H9 (cell line): ENCODE measurements around the gene ZNF25. TPM values are rescaled to one million over a fixed set of nuclear protein-coding genes. Genes with fewer than 3 reads are reported as not detected.
"Not testable (repeated sequence)": the region's sequence is repeated elsewhere in the genome, so short reads cannot be mapped to it uniquely, and the experiment has no call there.

Experiments used
- DNase-seq: peaks from one replicate; pipeline ENCODE4 v3.0.0-alpha.2; 2017
- H2AFZ ChIP-seq: one replicate; pipeline ENCODE4 v1.6.1; 2013; ENCODE audit warnings: mild to moderate bottlenecking, low read length, control low read depth, moderate library complexity
- H2AK5ac ChIP-seq: 2 replicates; pipeline ENCODE4 v1.6.1; 2013; ENCODE audit warnings: low read length, control low read depth, mixed read lengths; ENCODE audit not compliant: insufficient read length
- H2BK120ac ChIP-seq: one replicate; pipeline ENCODE4 v1.6.1; 2013; ENCODE audit warnings: low read depth, mild to moderate bottlenecking, low read length, control low read depth, inconsistent platforms; ENCODE audit not compliant: poor library complexity, severe bottlenecking
- H2BK12ac ChIP-seq: 2 replicates; pipeline ENCODE4 v1.6.1; 2013; ENCODE audit warnings: low read length, control low read depth, mixed read lengths, low read depth; ENCODE audit not compliant: insufficient read length
- H2BK15ac ChIP-seq: 2 replicates; pipeline ENCODE4 v1.6.1; 2013; ENCODE audit warnings: low read depth, low read length, control low read depth
- H2BK20ac ChIP-seq: one replicate; pipeline ENCODE4 v1.6.1; 2013; ENCODE audit warnings: low read depth, mild to moderate bottlenecking, low read length, control low read depth, inconsistent platforms; ENCODE audit not compliant: poor library complexity, severe bottlenecking
- H2BK5ac ChIP-seq: 2 replicates; pipeline ENCODE4 v1.6.1; 2013; ENCODE audit warnings: low read length, control low read depth, mixed read lengths; ENCODE audit not compliant: insufficient read length
- H3K14ac ChIP-seq: 2 replicates; pipeline ENCODE4 v1.6.1; 2013; ENCODE audit warnings: low read length, control low read depth; ENCODE audit not compliant: insufficient read depth
- H3K18ac ChIP-seq: 2 replicates; pipeline ENCODE4 v1.6.1; 2013; ENCODE audit warnings: low read depth, mild to moderate bottlenecking, mixed read lengths, low read length, control low read depth; ENCODE audit not compliant: insufficient read length
- H3K23ac ChIP-seq: 2 replicates; pipeline ENCODE4 v1.6.1; 2013; ENCODE audit warnings: low read length, control low read depth, mixed read lengths, low read depth; ENCODE audit not compliant: insufficient read length
- H3K23me2 ChIP-seq: 2 replicates; pipeline ENCODE4 v1.6.1; 2013; ENCODE audit warnings: low read depth, mild to moderate bottlenecking, mixed read lengths, low read length, control low read depth; ENCODE audit not compliant: insufficient read length, poor library complexity, severe bottlenecking
- H3K27ac ChIP-seq: 2 replicates; pipeline ENCODE4 v1.5.1; 2013; ENCODE audit warnings: low read length, control low read depth, mixed read lengths, low read depth; ENCODE audit not compliant: insufficient read length
- H3K27me3 ChIP-seq: 2 replicates; pipeline ENCODE4 v1.6.1; 2013; ENCODE audit warnings: low read length, control low read depth, inconsistent platforms; ENCODE audit not compliant: insufficient read depth
- H3K4ac ChIP-seq: 2 replicates; pipeline ENCODE4 v1.6.1; 2013; ENCODE audit warnings: low read depth, mild to moderate bottlenecking, control low read depth, inconsistent platforms, low read length, moderate library complexity
- H3K4me1 ChIP-seq: 2 replicates; pipeline ENCODE4 v1.6.1; 2013; ENCODE audit warnings: low read length, control low read depth, inconsistent platforms; ENCODE audit not compliant: insufficient read depth
- H3K4me2 ChIP-seq: 2 replicates; pipeline ENCODE4 v1.6.1; 2013; ENCODE audit warnings: low read length, control low read depth, mixed read lengths; ENCODE audit not compliant: insufficient read length, insufficient read depth
- H3K56ac ChIP-seq: 2 replicates; pipeline ENCODE4 v1.6.1; 2013; ENCODE audit warnings: low read depth, mild to moderate bottlenecking, mixed read lengths, low read length, control low read depth; ENCODE audit not compliant: insufficient read length
- H3K79me1 ChIP-seq: 2 replicates; pipeline ENCODE4 v1.6.1; 2013; ENCODE audit warnings: low read depth, mild to moderate bottlenecking, moderate library complexity, low read length, control low read depth, inconsistent platforms; ENCODE audit not compliant: insufficient read depth, poor library complexity, severe bottlenecking
- H3K79me2 ChIP-seq: 2 replicates; pipeline ENCODE4 v1.6.1; 2013; ENCODE audit warnings: low read length, control low read depth, inconsistent platforms; ENCODE audit not compliant: insufficient read depth
- H3K9ac ChIP-seq: 2 replicates; pipeline ENCODE4 v1.6.1; 2013; ENCODE audit warnings: low read length, control low read depth, mixed read lengths; ENCODE audit not compliant: insufficient read length; ENCODE audit errors: extremely low read depth
- H3K9me3 ChIP-seq: one replicate; pipeline ENCODE4 v1.6.1; 2013; ENCODE audit warnings: low read depth, low read length, inconsistent platforms; ENCODE audit not compliant: control insufficient read depth
- H3T11ph ChIP-seq: one replicate; pipeline ENCODE4 v1.6.1; 2013; ENCODE audit warnings: mild to moderate bottlenecking, low read length, control low read depth, inconsistent platforms
- H4K20me1 ChIP-seq: one replicate; pipeline ENCODE4 v1.6.1; 2013; ENCODE audit not compliant: control insufficient read depth, insufficient read length, insufficient read depth
- H4K5ac ChIP-seq: 2 replicates; pipeline ENCODE4 v1.6.1; 2013; ENCODE audit warnings: low read depth, mild to moderate bottlenecking, mixed read lengths, low read length, control low read depth; ENCODE audit not compliant: insufficient read length
- H4K8ac ChIP-seq: replicated peaks from 2 replicates; pipeline ENCODE4 v1.6.1; 2013; ENCODE audit warnings: low read length, control low read depth, mixed read lengths, low read depth; ENCODE audit not compliant: insufficient read length
- H4K91ac ChIP-seq: 2 replicates; pipeline ENCODE4 v1.6.1; 2013; ENCODE audit warnings: low read depth, mild to moderate bottlenecking, moderate library complexity, mixed read lengths, low read length, control low read depth; ENCODE audit not compliant: insufficient read length
- H3K27ac Mint-ChIP-seq, 3 experiments: 2 replicates in 2 of 3; 3 replicates in 1 of 3; pipeline ENCODE4 v1.8.0; 2020 to 2021; ENCODE audit warnings: mixed read lengths in 3 of 3, mild to moderate bottlenecking in 1 of 3, moderate library complexity in 1 of 3
- H3K27me3 Mint-ChIP-seq: 2 replicates; pipeline ENCODE4 v1.8.0; 2021; ENCODE audit warnings: low read depth, mild to moderate bottlenecking, moderate library complexity, mixed read lengths
- H3K36me3 Mint-ChIP-seq, 3 experiments: 2 replicates in 2 of 3; 3 replicates in 1 of 3; pipeline ENCODE4 v1.8.0; 2020 to 2021; ENCODE audit warnings: low read depth in 3 of 3, mixed read lengths in 3 of 3; ENCODE audit not compliant: insufficient read depth in 1 of 3
- H3K4me1 Mint-ChIP-seq, 2 experiments: 2 replicates each; pipeline ENCODE4 v1.8.0; 2020; ENCODE audit warnings: mixed read lengths in 2 of 2
- H3K4me3 Mint-ChIP-seq, 2 experiments: 2 replicates in 1 of 2; 3 replicates in 1 of 2; pipeline ENCODE4 v1.8.0; 2020 to 2021; ENCODE audit warnings: mild to moderate bottlenecking in 2 of 2, mixed read lengths in 2 of 2, moderate library complexity in 1 of 2
- H3K9me3 Mint-ChIP-seq, 2 experiments: 2 replicates in 1 of 2; 3 replicates in 1 of 2; pipeline ENCODE4 v1.8.0; 2020; ENCODE audit warnings: mild to moderate bottlenecking in 2 of 2, mixed read lengths in 2 of 2, moderate library complexity in 1 of 2
- WGBS: extraction: QIAGEN DNeasy Blood & Tissue Kit; methylation state at CpG from one replicate; pipeline ENCODE4 v1.1.7; 2013; ENCODE audit warnings: missing lambda C conversion rate, low lambda C conversion rate, mixed read lengths; ENCODE audit not compliant: insufficient read length; ENCODE audit errors: extremely low coverage; 5-methylcytosine and 5-hydroxymethylcytosine counted together
- total RNA-seq: library from RNA; stranded (reverse); gene quantifications from 2 replicates; pipeline ENCODE4 v1.2.1, GENCODE V29; 2021
- TF ChIP-seq, protein P1 (sequence below): fragments of 200-600 bp; sonication (generic); conservative IDR thresholded peaks from 3 replicates; pipeline ENCODE4 v1.8.0; 2021; ENCODE audit warnings: antibody characterized with exemption, mild to moderate bottlenecking

Gene ZNF25
- total RNA-seq, 1 experiment from 2014 or later: 0.83 TPM

GRCh38 chr10:38003026-38003425 lies 26.6 kb upstream of the ZNF25 start:
- no peak overlapping the region for H3K4ac ChIP-seq
- DNase-seq: no peak
- H3K14ac ChIP-seq: no peak overlapping the region
- no peaks in the 10 kb centered on the region for H3K79me2 ChIP-seq
- WGBS: no CpG with 5 or more reads among the region's 6 CpGs
- no peak overlapping the region for H3K4me2 ChIP-seq
- H3K27ac ChIP-seq: no peak overlapping the region
- H2AFZ ChIP-seq: no peak overlapping the region
- no peak overlapping the region for H4K8ac ChIP-seq
- no peak overlapping the region for H3K56ac ChIP-seq
- H3T11ph ChIP-seq: no peak overlapping the region
- no peaks in the 10 kb centered on the region for H3K27me3 ChIP-seq
- no peak overlapping the region for H3K18ac ChIP-seq
- no peak overlapping the region for H2BK12ac ChIP-seq
- Mint-ChIP-seq H3K36me3 (no peaks in the 10 kb centered on the region), H3K4me3 (no peak overlapping the region), H3K9me3 (peaks cover 57 to 65% of the 10 kb centered on the region in 2 experiments), H3K27me3 (no peaks in the 10 kb centered on the region; the same call in 1 of the 2 replicates), H3K27ac (no peak overlapping the region), H3K4me1 (no peaks in the 10 kb centered on the region)
- H3K4me1 ChIP-seq: no peaks in the 10 kb centered on the region
- no peaks in the 10 kb centered on the region for H3K9me3 ChIP-seq
- H4K20me1 ChIP-seq: no peaks in the 10 kb centered on the region
- H2BK20ac ChIP-seq: no peak overlapping the region
- no peak overlapping the region for H2AK5ac ChIP-seq
- H4K91ac ChIP-seq: no peak overlapping the region
- H4K5ac ChIP-seq: no peak overlapping the region
- TF ChIP-seq, protein P1, sequence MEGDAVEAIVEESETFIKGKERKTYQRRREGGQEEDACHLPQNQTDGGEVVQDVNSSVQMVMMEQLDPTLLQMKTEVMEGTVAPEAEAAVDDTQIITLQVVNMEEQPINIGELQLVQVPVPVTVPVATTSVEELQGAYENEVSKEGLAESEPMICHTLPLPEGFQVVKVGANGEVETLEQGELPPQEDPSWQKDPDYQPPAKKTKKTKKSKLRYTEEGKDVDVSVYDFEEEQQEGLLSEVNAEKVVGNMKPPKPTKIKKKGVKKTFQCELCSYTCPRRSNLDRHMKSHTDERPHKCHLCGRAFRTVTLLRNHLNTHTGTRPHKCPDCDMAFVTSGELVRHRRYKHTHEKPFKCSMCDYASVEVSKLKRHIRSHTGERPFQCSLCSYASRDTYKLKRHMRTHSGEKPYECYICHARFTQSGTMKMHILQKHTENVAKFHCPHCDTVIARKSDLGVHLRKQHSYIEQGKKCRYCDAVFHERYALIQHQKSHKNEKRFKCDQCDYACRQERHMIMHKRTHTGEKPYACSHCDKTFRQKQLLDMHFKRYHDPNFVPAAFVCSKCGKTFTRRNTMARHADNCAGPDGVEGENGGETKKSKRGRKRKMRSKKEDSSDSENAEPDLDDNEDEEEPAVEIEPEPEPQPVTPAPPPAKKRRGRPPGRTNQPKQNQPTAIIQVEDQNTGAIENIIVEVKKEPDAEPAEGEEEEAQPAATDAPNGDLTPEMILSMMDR: no peak
- H2BK15ac ChIP-seq: no peak overlapping the region
- H3K23me2 ChIP-seq: no peaks in the 10 kb centered on the region
- no peaks in the 10 kb centered on the region for H3K79me1 ChIP-seq
- H3K9ac ChIP-seq: no peak overlapping the region
- no peak overlapping the region for H3K23ac ChIP-seq
- H2BK5ac ChIP-seq: no peak overlapping the region
- H2BK120ac ChIP-seq: no peak overlapping the region

DNA sequence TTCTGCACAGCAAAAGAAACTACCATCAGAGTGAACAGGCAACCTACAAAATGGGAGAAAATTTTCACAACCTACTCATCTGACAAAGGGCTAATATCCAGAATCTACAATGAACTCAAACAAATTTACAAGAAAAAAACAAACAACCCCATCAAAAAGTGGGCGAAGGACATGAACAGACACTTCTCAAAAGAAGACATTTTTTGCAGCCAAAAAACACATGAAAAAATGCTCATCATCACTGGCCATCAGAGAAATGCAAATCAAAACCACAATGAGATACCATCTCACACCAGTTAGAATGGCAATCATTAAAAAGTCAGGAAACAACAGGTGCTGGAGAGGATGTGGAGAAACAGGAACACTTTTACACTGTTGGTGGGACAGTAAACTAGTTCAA lies 24.0 kb upstream of the ZNF25 start:
- not testable (repeated sequence) for H3T11ph ChIP-seq, H3K79me1 ChIP-seq, H3K27ac Mint-ChIP-seq, H3K14ac ChIP-seq, H4K5ac ChIP-seq, H3K4ac ChIP-seq, H4K91ac ChIP-seq, H3K23me2 ChIP-seq, H3K4me3 Mint-ChIP-seq, H2BK120ac ChIP-seq, H3K9ac ChIP-seq, DNase-seq, H3K4me1 Mint-ChIP-seq, H3K27ac ChIP-seq, H3K27me3 Mint-ChIP-seq, H4K20me1 ChIP-seq, H2AK5ac ChIP-seq, H2BK12ac ChIP-seq, H3K4me1 ChIP-seq, H3K9me3 ChIP-seq, H3K18ac ChIP-seq, H3K27me3 ChIP-seq, H3K79me2 ChIP-seq, H3K23ac ChIP-seq, H2BK5ac ChIP-seq, H2AFZ ChIP-seq, H3K56ac ChIP-seq, H3K4me2 ChIP-seq, H3K36me3 Mint-ChIP-seq, H2BK20ac ChIP-seq, H2BK15ac ChIP-seq, H4K8ac ChIP-seq
- WGBS: no CpG with 5 or more reads among the region's 1 CpG
- peaks cover 46 to 63% of the 10 kb centered on the region in 2 experiments for H3K9me3 Mint-ChIP-seq
